ENCODE measurements around the gene STAM2.

STAM2 gene

GRCh38 chr2:152075461-152076050, 100.0 kb downstream of the STAM2 start:
- no peak overlapping the region for H3K27ac ChIP-seq (replicated peaks)
- TF ChIP-seq SPI1 (IDR thresholded peaks at IDR 0.05; ENCODE audit: borderline replicate concordance, low read depth) (no peak), CTCF (IDR thresholded peaks at IDR 0.05; ENCODE audit: insufficient read depth, low read length) (no peak), POLR2AphosphoS5 (IDR thresholded peaks at IDR 0.05; ENCODE audit: low read depth) (no peak), GABPA (IDR thresholded peaks at IDR 0.05; ENCODE audit: low read depth) (no peak), REST (IDR thresholded peaks at IDR 0.05; ENCODE audit: insufficient replicate concordance, low read depth) (no peak)
- DNase-seq (ENCODE audit: low read depth in 1 of 2, low spot score in 1 of 2), result no peak
- no peak overlapping the region for H3K4me3 ChIP-seq (replicated peaks; ENCODE audit: insufficient read depth, low read length)
- H3K27me3 ChIP-seq (ENCODE audit: insufficient read depth, poor library complexity, severe bottlenecking), result no peaks in the 10 kb centered on the region

- H3K4me3 ChIP-seq (replicated peaks; ENCODE audit: insufficient read depth, low read length), result no peak overlapping the region
- H3K27ac ChIP-seq (replicated peaks), result no peak overlapping the region
- TF ChIP-seq CTCF (IDR thresholded peaks at IDR 0.05; ENCODE audit: insufficient read depth, low read length), result no peak
- TF ChIP-seq REST (IDR thresholded peaks at IDR 0.05; ENCODE audit: insufficient replicate concordance, low read depth), result no peak
- no peak for TF ChIP-seq GABPA (IDR thresholded peaks at IDR 0.05; ENCODE audit: low read depth)
- TF ChIP-seq SPI1 (IDR thresholded peaks at IDR 0.05; ENCODE audit: borderline replicate concordance, low read depth), result no peak
- no peak for TF ChIP-seq POLR2AphosphoS5 (IDR thresholded peaks at IDR 0.05; ENCODE audit: low read depth)
- H3K27me3 ChIP-seq (ENCODE audit: insufficient read depth, poor library complexity, severe bottlenecking), result no peaks in the 10 kb centered on the region
- DNase-seq (ENCODE audit: low read depth in 1 of 2, low spot score in 1 of 2), result no peak
Observed at GRCh38 chr2:152072011-152072410, 103.6 kb downstream of the STAM2 start.

- H3K27me3 ChIP-seq (ENCODE audit: insufficient read depth, poor library complexity, severe bottlenecking), result no peaks in the 10 kb centered on the region
- H3K27ac ChIP-seq (replicated peaks), result no peak overlapping the region
- DNase-seq (ENCODE audit: low read depth in 1 of 2, low spot score in 1 of 2), result no peak
- H3K4me3 ChIP-seq (replicated peaks; ENCODE audit: insufficient read depth, low read length), result no peak overlapping the region
- no peak for TF ChIP-seq POLR2AphosphoS5 (IDR thresholded peaks at IDR 0.05; ENCODE audit: low read depth)
- no peak for TF ChIP-seq GABPA (IDR thresholded peaks at IDR 0.05; ENCODE audit: low read depth)
- no peak for TF ChIP-seq SPI1 (IDR thresholded peaks at IDR 0.05; ENCODE audit: borderline replicate concordance, low read depth)
- no peak for TF ChIP-seq CTCF (IDR thresholded peaks at IDR 0.05; ENCODE audit: insufficient read depth, low read length)
- TF ChIP-seq REST (IDR thresholded peaks at IDR 0.05; ENCODE audit: insufficient replicate concordance, low read depth), result no peak
Observed at GRCh38 chr2:152071518-152071917, 104.0 kb downstream of the STAM2 start.

Measured in HL-60 (cell line).